Neural progenitor cell (in vitro differentiated cells): ENCODE measurements around the gene VEPH1.

Experiments
- EZH2 ChIP-seq: fragments of 200-600 bp; sonication (generic); IDR thresholded peaks from 2 replicates; pipeline ENCODE4 v1.6.1; 2017; ENCODE audit warnings: antibody characterized with exemption, mild to moderate bottlenecking, moderate library complexity
- TF ChIP-seq, protein P1 (sequence below): fragments of 200-600 bp; sonication (generic); IDR thresholded peaks from 2 replicates; pipeline ENCODE4 v1.5.1; 2017; ENCODE audit warnings: antibody characterized with exemption, mild to moderate bottlenecking

DNA sequence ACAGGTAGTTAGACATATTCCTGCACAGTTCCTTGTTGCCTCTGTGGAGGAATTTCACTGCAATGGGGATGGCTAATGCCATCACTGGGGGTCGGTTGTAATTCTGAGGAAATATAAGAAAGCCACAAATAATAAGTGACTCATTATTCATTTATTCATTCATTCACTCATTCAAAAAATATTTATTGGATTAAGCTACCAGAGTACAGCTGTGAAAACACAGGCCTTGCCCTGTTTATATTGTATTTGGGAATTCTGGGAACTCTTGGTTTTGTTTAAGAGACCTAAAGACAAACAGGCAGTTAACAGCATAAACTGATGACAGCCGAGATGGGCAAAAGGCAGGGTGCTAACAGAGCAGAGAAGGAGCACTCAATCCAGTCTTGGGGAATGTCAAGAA lies 43.0 kb downstream of the VEPH1 start:
- no peak for TF ChIP-seq EZH2
- TF ChIP-seq, protein P1, sequence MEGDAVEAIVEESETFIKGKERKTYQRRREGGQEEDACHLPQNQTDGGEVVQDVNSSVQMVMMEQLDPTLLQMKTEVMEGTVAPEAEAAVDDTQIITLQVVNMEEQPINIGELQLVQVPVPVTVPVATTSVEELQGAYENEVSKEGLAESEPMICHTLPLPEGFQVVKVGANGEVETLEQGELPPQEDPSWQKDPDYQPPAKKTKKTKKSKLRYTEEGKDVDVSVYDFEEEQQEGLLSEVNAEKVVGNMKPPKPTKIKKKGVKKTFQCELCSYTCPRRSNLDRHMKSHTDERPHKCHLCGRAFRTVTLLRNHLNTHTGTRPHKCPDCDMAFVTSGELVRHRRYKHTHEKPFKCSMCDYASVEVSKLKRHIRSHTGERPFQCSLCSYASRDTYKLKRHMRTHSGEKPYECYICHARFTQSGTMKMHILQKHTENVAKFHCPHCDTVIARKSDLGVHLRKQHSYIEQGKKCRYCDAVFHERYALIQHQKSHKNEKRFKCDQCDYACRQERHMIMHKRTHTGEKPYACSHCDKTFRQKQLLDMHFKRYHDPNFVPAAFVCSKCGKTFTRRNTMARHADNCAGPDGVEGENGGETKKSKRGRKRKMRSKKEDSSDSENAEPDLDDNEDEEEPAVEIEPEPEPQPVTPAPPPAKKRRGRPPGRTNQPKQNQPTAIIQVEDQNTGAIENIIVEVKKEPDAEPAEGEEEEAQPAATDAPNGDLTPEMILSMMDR, result no peak
